Hepatocyte (in vitro differentiated cells): ENCODE measurements around the gene BTRC.

ENCODE experiments used
- EZH2 ChIP-seq: fragments of 200-600 bp; sonication (generic); IDR thresholded peaks from 2 replicates; pipeline ENCODE4 v1.6.1; 2016; ENCODE audit warnings: antibody characterized with exemption, mild to moderate bottlenecking, borderline replicate concordance
- TF ChIP-seq, protein P1 (sequence below): fragments of 200-600 bp; sonication (generic); IDR thresholded peaks from 2 replicates; pipeline ENCODE4 v1.5.1; 2016; ENCODE audit warnings: antibody characterized with exemption, mild to moderate bottlenecking; ENCODE audit not compliant: poor library complexity

DNA sequence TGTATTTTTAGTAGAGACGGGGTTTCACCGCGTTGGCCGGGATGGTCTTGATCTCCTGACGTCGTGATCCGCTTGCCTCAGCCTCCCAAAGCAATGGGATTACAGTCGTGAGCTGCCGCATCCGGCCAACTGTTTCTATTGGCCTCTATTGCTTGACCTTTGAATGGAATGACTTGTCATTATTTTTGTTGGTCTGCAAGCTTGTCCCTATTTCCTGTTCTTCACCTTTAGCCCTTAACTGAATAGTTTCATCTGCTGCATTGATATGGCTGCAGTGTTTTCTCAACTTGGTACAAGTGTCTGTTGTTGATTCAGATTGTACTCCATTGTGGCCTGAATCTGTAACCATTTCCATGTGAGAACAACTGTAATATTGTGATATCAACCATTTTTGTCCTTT, 128.6 kb downstream of the BTRC start:
- TF ChIP-seq EZH2, result no peak
- TF ChIP-seq, protein P1, sequence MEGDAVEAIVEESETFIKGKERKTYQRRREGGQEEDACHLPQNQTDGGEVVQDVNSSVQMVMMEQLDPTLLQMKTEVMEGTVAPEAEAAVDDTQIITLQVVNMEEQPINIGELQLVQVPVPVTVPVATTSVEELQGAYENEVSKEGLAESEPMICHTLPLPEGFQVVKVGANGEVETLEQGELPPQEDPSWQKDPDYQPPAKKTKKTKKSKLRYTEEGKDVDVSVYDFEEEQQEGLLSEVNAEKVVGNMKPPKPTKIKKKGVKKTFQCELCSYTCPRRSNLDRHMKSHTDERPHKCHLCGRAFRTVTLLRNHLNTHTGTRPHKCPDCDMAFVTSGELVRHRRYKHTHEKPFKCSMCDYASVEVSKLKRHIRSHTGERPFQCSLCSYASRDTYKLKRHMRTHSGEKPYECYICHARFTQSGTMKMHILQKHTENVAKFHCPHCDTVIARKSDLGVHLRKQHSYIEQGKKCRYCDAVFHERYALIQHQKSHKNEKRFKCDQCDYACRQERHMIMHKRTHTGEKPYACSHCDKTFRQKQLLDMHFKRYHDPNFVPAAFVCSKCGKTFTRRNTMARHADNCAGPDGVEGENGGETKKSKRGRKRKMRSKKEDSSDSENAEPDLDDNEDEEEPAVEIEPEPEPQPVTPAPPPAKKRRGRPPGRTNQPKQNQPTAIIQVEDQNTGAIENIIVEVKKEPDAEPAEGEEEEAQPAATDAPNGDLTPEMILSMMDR, result no peak
